GM19238 (cell line): ENCODE data around the gene PBX1.

Source experiments
- DNase-seq: peaks from one replicate; pipeline ENCODE4 v3.0.0; 2011; ENCODE audit warnings: low spot score; ENCODE audit not compliant: insufficient read length

Gene PBX1

GRCh38 chr1:164617377-164618201, 58.6 kb downstream of the PBX1 start:
- DNase-seq = no peak

DNA sequence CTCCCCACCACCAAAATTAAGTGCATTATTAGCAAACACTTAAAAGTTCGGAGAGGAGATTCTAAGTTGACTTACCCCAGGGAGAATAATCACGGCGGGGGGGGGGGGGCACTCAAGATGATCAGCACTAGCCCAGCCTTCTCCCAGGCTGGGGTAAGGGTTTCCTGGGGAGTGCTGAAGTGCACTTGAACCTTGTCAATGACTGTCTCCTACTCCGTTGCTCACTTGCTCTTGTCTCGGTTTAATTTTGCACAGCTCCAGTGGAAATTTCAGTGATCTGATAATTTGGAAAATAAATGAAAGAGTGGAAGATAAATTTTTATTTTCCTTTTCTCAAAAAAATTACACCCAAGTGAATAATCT, 59.2 kb downstream of the PBX1 start:
- no peak for DNase-seq

DNA sequence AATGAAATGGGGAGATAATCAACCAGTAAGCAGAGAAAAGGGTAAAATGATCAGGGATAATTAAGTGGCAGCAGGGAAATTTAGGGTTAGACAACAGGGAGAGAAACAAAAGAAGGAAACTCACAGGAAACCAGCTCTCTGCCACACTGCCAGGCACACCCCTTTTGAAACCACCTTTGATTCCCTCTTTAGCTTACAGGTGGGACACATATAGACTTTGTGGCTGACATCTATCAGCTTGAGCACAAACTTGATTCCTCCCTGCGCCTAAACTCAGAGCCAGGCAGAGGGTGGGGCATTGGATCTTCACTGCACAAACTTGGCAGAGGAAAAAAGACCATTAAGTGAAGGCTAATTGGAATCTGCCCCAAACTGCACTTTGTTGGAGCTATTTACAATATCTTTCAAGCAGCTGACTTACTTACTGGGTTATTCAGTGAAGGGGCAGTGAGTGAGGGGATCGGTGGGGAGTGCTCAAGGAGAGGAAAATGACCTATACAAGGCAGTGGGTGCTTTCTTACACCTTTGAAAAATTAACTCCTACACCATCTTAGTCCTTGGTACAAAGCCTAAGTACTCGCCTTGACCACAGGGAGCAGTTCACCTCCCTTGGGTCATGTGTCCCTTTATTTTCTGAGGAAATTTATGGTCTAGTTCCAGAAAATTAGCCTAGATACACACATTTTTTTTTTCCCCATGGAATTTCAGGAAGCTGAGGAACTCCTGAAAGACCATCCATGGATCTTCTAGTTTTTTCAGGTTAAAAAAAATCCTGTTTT, 60.2 kb downstream of the PBX1 start:
- no peak for DNase-seq

DNA sequence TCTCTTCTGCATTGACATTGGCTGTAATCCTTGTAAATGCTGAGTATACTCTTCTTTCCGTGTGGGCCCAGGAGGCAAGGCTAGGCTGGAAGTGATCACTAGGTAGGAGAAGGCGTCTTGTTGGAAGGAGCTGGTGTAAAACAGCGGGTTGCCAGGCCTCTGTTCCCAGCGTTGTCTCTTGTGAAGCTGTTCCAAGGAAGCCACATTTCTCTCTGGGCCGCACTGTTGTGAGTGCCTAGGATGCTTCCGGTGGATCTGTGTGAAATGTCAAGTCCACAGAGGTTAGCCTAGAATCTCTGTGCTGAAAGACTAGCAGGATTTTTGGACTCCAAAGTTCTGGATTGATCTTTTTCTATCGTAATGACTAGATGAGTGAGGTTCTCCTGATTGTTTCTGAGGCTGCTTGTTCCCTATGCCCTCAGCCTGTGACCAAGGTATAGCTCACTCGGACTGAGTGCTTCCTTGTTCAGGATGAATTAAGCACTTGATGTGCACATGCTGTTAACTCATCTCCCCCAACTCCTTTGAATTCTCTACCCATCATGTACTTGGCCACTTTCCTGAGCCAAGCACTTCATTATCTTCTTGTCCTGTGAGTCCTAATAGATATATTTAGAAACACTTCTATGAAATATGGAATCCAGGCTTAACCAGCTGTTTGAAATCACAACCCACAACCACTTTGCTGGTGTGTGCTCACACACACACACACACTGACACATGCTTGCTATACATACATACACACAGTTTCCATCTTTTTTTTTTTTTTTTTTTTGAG, 63.3 kb downstream of the PBX1 start:
- no peak for DNase-seq

DNA sequence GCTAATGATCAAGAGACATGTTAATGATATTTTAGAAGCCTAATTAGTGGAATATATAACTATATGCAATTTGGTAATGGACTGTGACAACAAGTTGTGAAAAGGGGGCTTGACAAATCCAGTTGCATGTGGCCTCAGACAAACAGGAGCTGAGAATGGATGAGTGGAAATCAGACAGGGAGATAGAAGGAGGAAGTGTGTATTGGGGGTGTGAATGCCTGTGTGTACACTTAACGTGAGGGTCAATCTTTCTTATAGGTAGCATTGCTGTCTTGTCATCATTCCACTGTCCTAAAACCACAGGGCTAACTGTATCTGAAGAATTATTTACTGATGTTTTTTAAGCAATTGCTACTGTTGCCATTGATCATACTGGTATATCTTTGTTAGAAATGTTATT, 64.8 kb downstream of the PBX1 start:
- no peak for DNase-seq

GRCh38 chr1:164624400-164624799, 65.4 kb downstream of the PBX1 start:
- DNase-seq = no peak

DNA sequence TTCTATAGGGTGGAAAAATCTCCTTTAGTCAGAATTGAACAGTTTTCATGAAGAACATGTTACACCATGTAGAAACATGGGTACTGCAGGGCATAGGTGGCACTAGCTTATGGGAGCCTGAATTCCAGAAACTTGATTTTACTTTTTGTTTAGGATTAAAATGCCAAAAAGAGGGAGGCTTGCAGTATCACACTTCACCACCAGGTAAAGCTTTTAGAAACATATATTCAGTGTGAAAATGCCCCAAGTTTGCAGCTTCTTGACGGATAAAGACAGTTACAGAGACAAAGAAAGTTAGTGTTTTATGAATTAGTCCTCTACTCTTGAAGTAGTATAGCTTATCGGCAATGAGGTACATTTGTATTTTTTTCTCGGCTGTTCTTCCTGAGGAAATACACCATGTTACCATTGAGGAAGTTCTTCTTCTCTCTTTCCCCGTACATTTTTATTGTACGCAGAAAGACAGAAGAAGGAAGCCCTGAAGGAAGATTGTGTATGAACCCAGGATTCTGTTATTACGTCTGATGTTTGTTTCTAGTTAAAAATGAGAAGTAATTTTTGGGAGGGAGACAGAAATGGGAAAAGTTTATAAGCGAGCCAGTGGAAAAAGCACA, 66.1 kb downstream of the PBX1 start:
- no peak for DNase-seq

- no peak for DNase-seq
Measured at GRCh38 chr1:164628772-164629171, 69.8 kb downstream of the PBX1 start.

DNA sequence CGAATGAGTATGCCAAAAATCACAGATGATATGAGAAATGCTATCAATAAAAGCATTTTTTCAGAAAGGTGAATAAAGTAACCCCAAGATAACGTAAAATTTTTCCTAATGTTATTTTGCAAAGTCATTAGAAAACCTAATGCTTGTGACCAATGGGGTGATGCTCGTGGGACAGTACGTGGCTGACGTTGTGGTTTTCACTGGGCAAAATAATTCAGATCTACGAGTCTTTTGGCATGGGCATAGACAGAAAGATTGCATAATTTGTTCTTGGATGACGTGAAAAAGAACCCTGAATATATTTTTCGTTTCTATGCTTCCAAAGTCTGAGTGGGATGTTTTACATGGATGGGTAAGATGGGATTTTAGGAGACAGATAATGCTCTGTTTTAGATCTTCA, 71.0 kb downstream of the PBX1 start:
- no peak for DNase-seq

DNA sequence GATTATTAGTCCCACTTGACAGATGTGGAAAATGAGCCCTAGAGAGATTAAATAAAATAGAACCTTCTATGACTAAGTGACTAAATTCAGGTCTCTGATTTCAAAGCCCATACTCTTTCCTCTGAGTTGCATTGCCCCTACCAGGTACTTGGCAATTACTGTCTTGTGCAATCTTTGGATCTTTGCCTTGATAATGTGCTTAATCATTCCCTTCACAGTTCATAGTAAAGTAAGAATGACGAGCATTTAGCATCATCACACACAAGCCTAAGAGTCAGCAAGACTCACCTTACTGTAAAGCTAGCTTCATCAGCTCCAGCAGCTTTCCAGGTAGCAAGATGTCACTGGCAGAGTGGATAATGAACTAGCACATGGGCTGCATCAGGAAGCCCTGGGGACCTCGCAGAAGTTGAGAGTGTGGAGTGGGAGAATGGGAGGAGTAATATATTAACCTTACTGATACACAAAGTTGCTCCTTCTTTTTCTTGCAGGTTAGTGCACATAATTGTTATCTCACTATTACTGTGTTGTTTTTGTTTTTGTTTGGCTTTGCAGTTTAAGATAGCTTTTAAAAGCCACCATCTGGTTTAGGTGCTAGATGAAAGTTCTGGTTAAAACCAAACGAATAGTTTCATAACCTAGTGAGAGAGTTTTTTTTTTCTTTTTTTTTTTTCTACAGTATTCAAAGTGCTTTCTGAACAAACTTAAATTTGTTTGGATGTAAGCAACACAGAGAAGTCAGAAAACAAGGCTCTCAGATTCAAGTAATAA, 71.8 kb downstream of the PBX1 start:
- DNase-seq = no peak

DNA sequence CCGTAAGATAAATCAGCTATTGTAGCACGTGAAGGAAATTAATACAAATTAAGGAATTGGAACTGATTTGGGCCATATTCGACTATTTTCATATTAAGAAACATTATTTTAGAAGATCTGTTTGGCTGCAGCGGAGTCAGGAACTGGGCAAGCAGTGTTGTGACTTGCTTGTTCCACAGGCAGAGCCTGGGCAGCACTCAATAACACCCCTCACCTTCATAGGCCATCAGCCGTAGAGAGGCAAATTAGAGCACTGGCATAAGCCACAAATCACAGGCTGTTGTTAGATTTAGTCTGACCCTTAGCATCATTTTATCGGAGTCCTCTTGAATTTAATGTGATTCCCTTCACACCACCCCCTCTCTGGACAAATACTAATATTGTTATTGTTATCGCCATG, 72.8 kb downstream of the PBX1 start:
- no peak for DNase-seq

DNA sequence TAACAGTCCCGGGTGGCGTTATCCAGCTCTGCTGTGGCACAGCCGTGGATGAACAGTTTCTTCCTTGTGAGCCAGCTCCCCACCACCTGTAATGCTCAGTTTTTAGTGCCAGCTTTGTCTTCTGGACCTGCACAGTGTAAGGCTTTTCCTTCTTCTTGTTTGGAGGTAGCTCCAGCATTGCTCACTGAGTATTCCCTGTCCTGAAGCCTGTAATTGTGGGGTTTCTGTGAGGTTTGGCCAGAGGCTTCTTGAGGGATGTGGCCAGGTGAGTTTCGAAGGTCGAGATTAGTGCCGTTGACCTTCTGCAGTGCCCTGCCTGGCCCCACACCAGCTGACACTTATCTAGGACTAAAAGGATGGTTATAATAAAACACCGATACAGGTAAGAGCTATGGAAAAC, 75.0 kb downstream of the PBX1 start:
- DNase-seq = no peak

DNA sequence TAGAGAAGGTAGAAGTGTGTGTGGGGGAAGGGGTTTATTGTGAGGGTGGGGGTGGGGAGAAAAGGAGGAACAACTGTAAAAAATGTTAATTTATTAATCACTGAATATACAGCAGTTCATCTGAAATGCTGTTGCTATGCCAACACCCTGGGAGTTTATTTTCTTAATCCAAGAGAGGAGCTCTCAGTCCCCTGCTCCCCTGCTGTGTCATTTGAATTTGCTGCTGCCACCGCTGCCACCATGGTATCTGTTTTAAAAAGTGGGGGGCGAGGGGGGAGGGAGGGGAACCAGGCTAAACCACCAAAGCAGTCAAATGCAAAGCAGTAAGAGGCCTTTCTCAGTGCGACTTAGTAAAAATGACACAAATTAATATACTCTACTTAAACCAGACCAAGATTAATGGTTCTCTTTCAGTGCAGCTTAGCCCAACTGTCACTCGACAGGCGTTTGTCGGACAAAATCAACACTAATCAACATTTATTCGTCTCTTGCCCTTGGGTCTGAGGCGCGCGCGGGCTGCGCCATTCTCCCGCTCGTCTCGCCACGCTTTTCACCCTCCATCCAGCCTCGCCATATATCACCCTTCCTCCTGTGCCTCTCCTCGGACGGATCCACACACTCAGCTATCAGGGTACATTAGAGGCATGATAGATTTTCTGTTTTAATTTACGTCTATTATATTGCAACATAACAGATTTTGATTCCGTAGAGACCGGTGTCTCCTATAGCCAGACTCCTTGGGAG, 76.2 kb downstream of the PBX1 start:
- DNase-seq = no peak

GRCh38 chr1:164635803-164636731, 77.1 kb downstream of the PBX1 start:
- no peak for DNase-seq

DNA sequence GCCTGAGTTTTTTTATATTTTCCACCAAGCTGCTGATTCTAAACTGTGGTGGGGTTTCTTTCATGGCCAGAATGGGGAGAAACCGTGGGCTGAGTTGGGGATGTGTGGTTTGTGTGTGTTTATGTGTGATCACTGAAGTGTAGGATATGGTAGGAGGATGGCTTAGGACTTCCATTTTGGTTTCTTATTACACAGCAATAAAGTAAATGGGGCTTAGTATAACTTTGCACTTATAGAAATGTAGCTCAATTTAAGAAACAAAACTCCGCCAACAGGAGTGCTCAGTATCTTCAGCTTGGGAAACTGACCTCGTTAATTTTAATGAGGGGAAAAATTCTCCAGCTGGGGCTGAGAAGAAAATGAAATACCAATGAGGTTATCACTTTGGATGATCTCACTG, 77.8 kb downstream of the PBX1 start:
- DNase-seq = no peak

DNA sequence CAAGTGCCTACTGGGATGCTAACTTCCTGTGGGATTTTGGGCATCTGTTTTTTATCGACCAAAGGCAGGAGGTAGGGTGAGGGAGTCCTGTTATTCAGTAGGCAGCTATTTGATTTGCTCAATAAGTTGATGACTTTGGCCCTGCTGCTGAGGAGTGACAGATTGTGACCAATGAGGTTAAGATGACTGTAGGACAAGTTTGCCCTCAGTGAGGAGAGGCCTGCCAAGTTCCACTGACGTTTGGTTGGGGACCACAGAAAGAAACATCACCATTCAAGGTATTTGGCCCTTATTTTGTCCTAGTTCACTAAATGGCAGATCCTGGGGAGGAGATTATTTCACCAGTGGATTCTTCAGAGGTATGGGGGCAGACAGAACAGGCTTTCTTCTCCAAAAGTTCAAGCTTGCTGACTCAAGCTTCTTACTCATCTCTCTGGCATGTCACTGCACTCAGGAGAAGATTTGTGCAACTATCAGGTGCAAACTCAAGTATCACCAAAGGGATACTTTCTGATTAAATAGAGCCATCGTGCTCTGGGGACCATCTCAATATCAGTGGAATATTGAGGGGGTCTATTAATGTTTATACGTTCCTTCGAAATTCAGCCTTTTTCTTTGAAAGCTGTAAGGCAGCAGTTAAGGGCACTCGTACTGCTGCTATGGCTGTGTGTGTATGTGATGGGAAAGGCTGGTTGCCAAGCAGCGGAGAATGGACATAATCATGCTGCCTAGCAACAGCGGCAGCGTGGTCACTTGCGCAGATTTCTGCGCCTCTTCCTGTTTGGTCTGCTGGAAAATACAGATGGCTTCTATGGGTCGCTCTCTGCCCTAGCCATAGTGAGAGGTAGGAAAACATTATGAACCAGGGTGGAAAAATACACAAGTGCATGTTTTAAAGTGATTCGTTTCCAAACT, 78.7 kb downstream of the PBX1 start:
- DNase-seq = no peak

- DNase-seq = no peak
Measured at GRCh38 chr1:164638492-164639202, 79.7 kb downstream of the PBX1 start.
